ENCODE results near the gene KRT82. TPM values are rescaled to one million over a fixed set of nuclear protein-coding genes. Genes with fewer than 3 reads are reported as not detected.

KRT82 gene
- total RNA-seq, 1 donor from 2014 or later, result not detected

GRCh38 chr12:52363111-52363679 is 42.9 kb downstream of the KRT82 start:
- H3K4me1 Mint-ChIP-seq, result peaks cover 17% of the 10 kb centered on the region

GRCh38 chr12:52362118-52362726 is 43.9 kb downstream of the KRT82 start:
- no peak for ATAC-seq (ENCODE audit: low read depth)

More at GRCh38 chr12:52363111-52363679, 42.9 kb downstream of the KRT82 start:
- CTCF ChIA-PET, result no interaction called here
- intact Hi-C loops (cut with micrococcal nuclease), result no loop called here
- DNase-seq (no peak), ATAC-seq (ENCODE audit: low read depth) (no peak)
- no peaks in the 10 kb centered on the region for H3K9me3 Mint-ChIP-seq
- no peak for TF ChIP-seq CTCF (IDR thresholded peaks at IDR 0.05)
- POLR2A ChIA-PET, result no interaction called here
- no peaks in the 10 kb centered on the region for H3K36me3 Mint-ChIP-seq (ENCODE audit: low read depth)
- H3K27ac Mint-ChIP-seq, result no peak overlapping the region
- H3K4me3 Mint-ChIP-seq, result no peak overlapping the region
- peaks cover 4% of the 10 kb centered on the region for H3K27me3 Mint-ChIP-seq

GRCh38 chr12:52361553-52361952 is 44.6 kb downstream of the KRT82 start:
- no peaks in the 10 kb centered on the region for H3K36me3 Mint-ChIP-seq (ENCODE audit: low read depth)
- no peak for TF ChIP-seq CTCF (IDR thresholded peaks at IDR 0.05)
- H3K9me3 Mint-ChIP-seq, result no peaks in the 10 kb centered on the region
- no peak for ATAC-seq (ENCODE audit: low read depth)
- ChIA-PET CTCF (interaction anchor here (1.7 kb wide), 1 partner anchor 11 kb away, joined by 6 read pairs; no protein-coding TSS in a partner anchor), POLR2A (no interaction called here)
- no peak for DNase-seq
- H3K4me3 Mint-ChIP-seq, result no peak overlapping the region
- peaks cover 25% of the 10 kb centered on the region for H3K4me1 Mint-ChIP-seq
- intact Hi-C loops (cut with micrococcal nuclease), result no loop called here
- H3K27me3 Mint-ChIP-seq, result peaks cover 4% of the 10 kb centered on the region
- no peak overlapping the region for H3K27ac Mint-ChIP-seq

More at GRCh38 chr12:52362118-52362726, 43.9 kb downstream of the KRT82 start:
- Mint-ChIP-seq H3K9me3 (no peaks in the 10 kb centered on the region), H3K27ac (no peak overlapping the region), H3K27me3 (peaks cover 4% of the 10 kb centered on the region), H3K4me3 (no peak overlapping the region), H3K4me1 (peaks cover 25% of the 10 kb centered on the region), H3K36me3 (ENCODE audit: low read depth) (no peaks in the 10 kb centered on the region)
- CTCF ChIA-PET, result interaction anchor here (1.7 kb wide), 1 partner anchor 10 kb away, joined by 6 read pairs; no protein-coding TSS in a partner anchor
- intact Hi-C loops (cut with micrococcal nuclease), result no loop called here
- no peak for TF ChIP-seq CTCF (IDR thresholded peaks at IDR 0.05)
- no peak for DNase-seq
- POLR2A ChIA-PET, result no interaction called here

GRCh38 chr12:52360663-52361271 is 45.4 kb downstream of the KRT82 start:
- Mint-ChIP-seq H3K4me3 (no peak overlapping the region), H3K27me3 (peaks cover 4% of the 10 kb centered on the region), H3K27ac (no peak overlapping the region), H3K9me3 (no peaks in the 10 kb centered on the region), H3K36me3 (ENCODE audit: low read depth) (no peaks in the 10 kb centered on the region), H3K4me1 (peaks cover 25% of the 10 kb centered on the region)
- intact Hi-C loops (cut with micrococcal nuclease), result no loop called here
- CTCF ChIA-PET, result no interaction called here
- no peak for TF ChIP-seq CTCF (IDR thresholded peaks at IDR 0.05)
- DNase-seq, result no peak
- POLR2A ChIA-PET, result no interaction called here
- ATAC-seq (ENCODE audit: low read depth), result no peak

- peaks cover 4% of the 10 kb centered on the region for H3K27me3 Mint-ChIP-seq
- no peak for TF ChIP-seq CTCF (IDR thresholded peaks at IDR 0.05)
- H3K36me3 Mint-ChIP-seq (ENCODE audit: low read depth), result no peaks in the 10 kb centered on the region
- ATAC-seq (ENCODE audit: low read depth), result no peak
- POLR2A ChIA-PET, result no interaction called here
- peaks cover 25% of the 10 kb centered on the region for H3K4me1 Mint-ChIP-seq
- intact Hi-C loops (cut with micrococcal nuclease), result no loop called here
- DNase-seq, result no peak
- H3K9me3 Mint-ChIP-seq, result no peaks in the 10 kb centered on the region
- no peak overlapping the region for H3K4me3 Mint-ChIP-seq
- no peak overlapping the region for H3K27ac Mint-ChIP-seq
- CTCF ChIA-PET, result no interaction called here
These were observed 46.0 kb downstream of the KRT82 start for GRCh38 chr12:52360106-52360662.
